Activated CD4-positive, CD25-positive, alpha-beta regulatory T cell (primary cell): ENCODE data around the gene PTBP1.
"Not testable (repeated sequence)": the region's sequence is repeated elsewhere in the genome, so short reads cannot be mapped to it uniquely, and the experiment has no call there.

Experiments used
- DNase-seq, 4 experiments: peaks; one replicate each; lab custom pipeline; 2025; lab: John Stamatoyannopoulos, UW

PTBP1 gene

GRCh38 chr19:810883-811489 is 13.7 kb downstream of the PTBP1 start:
- no peak for DNase-seq

- DNase-seq: no peak
Measured at GRCh38 chr19:811506-812048, 14.3 kb downstream of the PTBP1 start.

- DNase-seq: no peak
Measured at GRCh38 chr19:812049-812746, 14.9 kb downstream of the PTBP1 start.

- no peak for DNase-seq
Measured at GRCh38 chr19:812747-813218, 15.5 kb downstream of the PTBP1 start.

- no peak for DNase-seq
Measured at GRCh38 chr19:813219-814151, 16.2 kb downstream of the PTBP1 start.

- DNase-seq: no peak
Measured at GRCh38 chr19:814152-815078, 17.2 kb downstream of the PTBP1 start.

GRCh38 chr19:815079-815774 is 18.0 kb downstream of the PTBP1 start:
- DNase-seq: no peak

- no peak for DNase-seq
Measured at GRCh38 chr19:815775-816499, 18.7 kb downstream of the PTBP1 start.

- no peak for DNase-seq
Measured at GRCh38 chr19:816500-816857, 19.2 kb downstream of the PTBP1 start.

GRCh38 chr19:820212-820611 is 23.0 kb downstream of the PTBP1 start:
- not testable (repeated sequence) for DNase-seq

GRCh38 chr19:821231-821824 is 24.1 kb downstream of the PTBP1 start:
- no peak for DNase-seq

- no peak for DNase-seq
Measured at GRCh38 chr19:821825-822503, 24.7 kb downstream of the PTBP1 start, which contains the start of gene PLPPR3. Gene PLPPR3 (minus strand): TSS chr19:821955. CDS start chr19:821559, 396 bp downstream.

GRCh38 chr19:823565-824121 is 26.4 kb downstream of the PTBP1 start:
- no peak for DNase-seq

GRCh38 chr19:824885-825284 is 27.6 kb downstream of the PTBP1 start:
- no peak for DNase-seq

- no peak for DNase-seq
Measured at GRCh38 chr19:825897-826644, 28.8 kb downstream of the PTBP1 start.

- DNase-seq: no peak
Measured at GRCh38 chr19:827314-827709, 30.1 kb downstream of the PTBP1 start.

- no peak for DNase-seq
Measured at GRCh38 chr19:827710-828321, 30.6 kb downstream of the PTBP1 start, which contains the start of gene AZU1. Gene AZU1 (plus strand): TSS chr19:827837. CDS start chr19:827847, 10 bp downstream.
